ENCODE measurements around the gene MYO7A. TPM values are rescaled to one million over a fixed set of nuclear protein-coding genes. Genes with fewer than 3 reads are reported as not detected.

The MYO7A gene
- total and polyA plus RNA-seq, 2 donors (not counting 1 experiment from before 2014, with no cell fraction given), result 0.03 to 0.07 TPM

DNA sequence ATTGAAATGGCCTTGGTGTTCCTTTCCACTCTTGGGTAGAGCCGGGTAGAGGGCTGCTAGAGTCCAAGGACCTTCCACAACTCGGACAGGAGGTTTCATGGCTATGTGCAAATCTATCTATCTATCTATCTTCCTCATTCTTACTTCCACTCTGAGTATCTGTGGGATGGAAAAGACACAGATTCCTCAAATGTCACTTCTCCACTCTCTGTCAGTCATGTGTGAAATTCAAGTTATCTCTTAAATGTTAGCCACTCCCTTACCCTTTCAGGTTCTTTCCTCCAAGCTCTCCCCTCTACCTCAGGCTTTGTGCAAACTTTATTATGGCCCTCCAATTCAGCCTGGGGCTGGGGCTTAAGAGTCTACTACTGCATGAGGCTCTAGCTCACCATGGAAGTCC, 89.1 kb downstream of the MYO7A start:
- no peaks in the 10 kb centered on the region for H3K9me3 ChIP-seq (ENCODE audit: control extremely low read depth in 1 of 3, control insufficient read depth in 2 of 3, insufficient read depth in 1 of 3, low read length in 2 of 3)
- no peaks in the 10 kb centered on the region for H3K79me2 ChIP-seq (ENCODE audit: control insufficient read depth, insufficient read depth, low read length)
- H3K4me1 ChIP-seq (ENCODE audit: control insufficient read depth in 2 of 2, insufficient read depth in 2 of 2, low read length in 2 of 2), result no peaks in the 10 kb centered on the region
- no peak overlapping the region for H3K4me3 ChIP-seq (ENCODE audit: control extremely low read depth in 1 of 5, extremely low read depth in 1 of 5, insufficient read depth in 1 of 5, low read depth in 2 of 5, low read length in 4 of 5)
- no peak overlapping the region for H3K4me3 Mint-ChIP-seq
- intact Hi-C loops (cut with micrococcal nuclease), result no loop called here
- TF ChIP-seq, protein P1, sequence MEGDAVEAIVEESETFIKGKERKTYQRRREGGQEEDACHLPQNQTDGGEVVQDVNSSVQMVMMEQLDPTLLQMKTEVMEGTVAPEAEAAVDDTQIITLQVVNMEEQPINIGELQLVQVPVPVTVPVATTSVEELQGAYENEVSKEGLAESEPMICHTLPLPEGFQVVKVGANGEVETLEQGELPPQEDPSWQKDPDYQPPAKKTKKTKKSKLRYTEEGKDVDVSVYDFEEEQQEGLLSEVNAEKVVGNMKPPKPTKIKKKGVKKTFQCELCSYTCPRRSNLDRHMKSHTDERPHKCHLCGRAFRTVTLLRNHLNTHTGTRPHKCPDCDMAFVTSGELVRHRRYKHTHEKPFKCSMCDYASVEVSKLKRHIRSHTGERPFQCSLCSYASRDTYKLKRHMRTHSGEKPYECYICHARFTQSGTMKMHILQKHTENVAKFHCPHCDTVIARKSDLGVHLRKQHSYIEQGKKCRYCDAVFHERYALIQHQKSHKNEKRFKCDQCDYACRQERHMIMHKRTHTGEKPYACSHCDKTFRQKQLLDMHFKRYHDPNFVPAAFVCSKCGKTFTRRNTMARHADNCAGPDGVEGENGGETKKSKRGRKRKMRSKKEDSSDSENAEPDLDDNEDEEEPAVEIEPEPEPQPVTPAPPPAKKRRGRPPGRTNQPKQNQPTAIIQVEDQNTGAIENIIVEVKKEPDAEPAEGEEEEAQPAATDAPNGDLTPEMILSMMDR (IDR thresholded peaks at IDR 0.05), result no peak
- TF ChIP-seq EZH2 (IDR thresholded peaks at IDR 0.05; ENCODE audit: borderline replicate concordance, insufficient read depth, low read depth, low read length, poor library complexity, severe bottlenecking), result no peak
- peaks cover 2% of the 10 kb centered on the region for H3K9me3 Mint-ChIP-seq (ENCODE audit: insufficient read depth)
- H2AFZ ChIP-seq (ENCODE audit: insufficient read depth, low read depth, low read length, poor library complexity, severe bottlenecking), result no peak overlapping the region
- ATAC-seq (ENCODE audit: low read depth) (no peak), DNase-seq (no peak)
- POLR2A ChIA-PET, result no interaction called here
- H3K36me3 ChIP-seq (replicated peaks in 1 of 2; ENCODE audit: control extremely low read depth in 1 of 2, control insufficient read depth in 1 of 2, extremely low read depth in 1 of 2, insufficient read depth in 2 of 2, low read length in 1 of 2), result no peaks in the 10 kb centered on the region
- peaks cover 4% of the 10 kb centered on the region for H3K27me3 Mint-ChIP-seq
- H3K27me3 ChIP-seq (replicated peaks in 1 of 4; ENCODE audit: control extremely low read depth in 1 of 4, control insufficient read depth in 3 of 4, insufficient read depth in 4 of 4, low read length in 3 of 4), result no peaks in the 10 kb centered on the region
- H3K4me1 Mint-ChIP-seq, result no peaks in the 10 kb centered on the region
- no peak overlapping the region for H3K27ac ChIP-seq (ENCODE audit: low read length in 2 of 2)
- no peak overlapping the region for H3K27ac Mint-ChIP-seq
- H3K4me2 ChIP-seq (replicated peaks; ENCODE audit: low read depth, low read length, poor library complexity, severe bottlenecking), result no peak overlapping the region
- no CpG with 5 or more reads among the region's 2 CpGs for WGBS (ENCODE audit: insufficient coverage)
- no peaks in the 10 kb centered on the region for H4K20me1 ChIP-seq (ENCODE audit: control insufficient read depth, insufficient read depth, low read length, poor library complexity, severe bottlenecking)
- H3K9ac ChIP-seq (ENCODE audit: low read length), result no peak overlapping the region
- CTCF ChIA-PET, result no interaction called here

DNA sequence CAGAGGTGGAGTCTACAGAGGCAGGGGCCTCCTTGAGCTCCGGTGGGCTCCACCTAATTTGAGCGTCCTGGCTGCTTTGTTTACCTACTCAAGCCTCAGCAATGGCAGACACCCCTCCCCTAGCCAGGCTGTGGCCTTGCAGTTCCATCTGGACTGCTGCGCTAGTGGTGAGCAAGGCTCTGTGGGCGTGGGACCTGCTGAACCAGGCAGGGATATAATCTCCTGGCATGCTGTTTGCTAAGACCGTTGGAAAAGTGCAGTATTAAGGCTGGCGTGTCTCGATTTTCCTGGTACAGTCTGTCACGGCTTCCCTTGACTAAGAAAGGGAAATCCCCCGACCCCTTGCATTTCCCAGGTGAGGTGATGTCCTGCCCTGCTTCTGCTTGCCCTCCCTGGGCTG, 95.8 kb downstream of the MYO7A start:
- CTCF ChIA-PET, result no interaction called here
- Histone ChIP-seq H2AFZ (ENCODE audit: insufficient read depth, low read depth, low read length, poor library complexity, severe bottlenecking) (no peak overlapping the region), H3K79me2 (ENCODE audit: control insufficient read depth, insufficient read depth, low read length) (no peaks in the 10 kb centered on the region), H3K4me1 (ENCODE audit: control insufficient read depth in 2 of 2, insufficient read depth in 2 of 2, low read length in 2 of 2) (no peaks in the 10 kb centered on the region), H3K27me3 (replicated peaks in 1 of 4; ENCODE audit: control extremely low read depth in 1 of 4, control insufficient read depth in 3 of 4, insufficient read depth in 4 of 4, low read length in 3 of 4) (peaks cover 0 to 3% (median 0%) of the 10 kb centered on the region in 4 experiments), H3K36me3 (replicated peaks in 1 of 2; ENCODE audit: control extremely low read depth in 1 of 2, control insufficient read depth in 1 of 2, extremely low read depth in 1 of 2, insufficient read depth in 2 of 2, low read length in 1 of 2) (no peaks in the 10 kb centered on the region), H3K9me3 (ENCODE audit: control extremely low read depth in 1 of 3, control insufficient read depth in 2 of 3, insufficient read depth in 1 of 3, low read length in 2 of 3) (no peaks in the 10 kb centered on the region), H3K4me2 (replicated peaks; ENCODE audit: low read depth, low read length, poor library complexity, severe bottlenecking) (no peak overlapping the region), H3K9ac (ENCODE audit: low read length) (no peak overlapping the region), H3K4me3 (ENCODE audit: control extremely low read depth in 1 of 5, extremely low read depth in 1 of 5, insufficient read depth in 1 of 5, low read depth in 2 of 5, low read length in 4 of 5) (no peak overlapping the region), H4K20me1 (ENCODE audit: control insufficient read depth, insufficient read depth, low read length, poor library complexity, severe bottlenecking) (no peaks in the 10 kb centered on the region), H3K27ac (ENCODE audit: low read length in 2 of 2) (no peak overlapping the region)
- Mint-ChIP-seq H3K27ac (no peak overlapping the region), H3K27me3 (peaks cover 31% of the 10 kb centered on the region), H3K4me1 (no peaks in the 10 kb centered on the region), H3K9me3 (ENCODE audit: insufficient read depth) (no peaks in the 10 kb centered on the region), H3K4me3 (no peak overlapping the region)
- ATAC-seq (ENCODE audit: low read depth) (no peak), DNase-seq (no peak)
- 82% methylated on average over 9 of the region's 9 CpGs for WGBS (ENCODE audit: insufficient coverage)
- TF ChIP-seq, protein P1 (IDR thresholded peaks at IDR 0.05), result no peak
- TF ChIP-seq EZH2 (IDR thresholded peaks at IDR 0.05; ENCODE audit: borderline replicate concordance, insufficient read depth, low read depth, low read length, poor library complexity, severe bottlenecking), result no peak
- intact Hi-C loops (cut with micrococcal nuclease), result no loop called here
- POLR2A ChIA-PET, result no interaction called here
